Measurements from ENCODE around the gene EZH2. TPM values are rescaled to one million over a fixed set of nuclear protein-coding genes. Genes with fewer than 3 reads are reported as not detected.

Gene EZH2
- polyA plus RNA-seq, 1 donor from 2014 or later, result 67.2 TPM

DNA sequence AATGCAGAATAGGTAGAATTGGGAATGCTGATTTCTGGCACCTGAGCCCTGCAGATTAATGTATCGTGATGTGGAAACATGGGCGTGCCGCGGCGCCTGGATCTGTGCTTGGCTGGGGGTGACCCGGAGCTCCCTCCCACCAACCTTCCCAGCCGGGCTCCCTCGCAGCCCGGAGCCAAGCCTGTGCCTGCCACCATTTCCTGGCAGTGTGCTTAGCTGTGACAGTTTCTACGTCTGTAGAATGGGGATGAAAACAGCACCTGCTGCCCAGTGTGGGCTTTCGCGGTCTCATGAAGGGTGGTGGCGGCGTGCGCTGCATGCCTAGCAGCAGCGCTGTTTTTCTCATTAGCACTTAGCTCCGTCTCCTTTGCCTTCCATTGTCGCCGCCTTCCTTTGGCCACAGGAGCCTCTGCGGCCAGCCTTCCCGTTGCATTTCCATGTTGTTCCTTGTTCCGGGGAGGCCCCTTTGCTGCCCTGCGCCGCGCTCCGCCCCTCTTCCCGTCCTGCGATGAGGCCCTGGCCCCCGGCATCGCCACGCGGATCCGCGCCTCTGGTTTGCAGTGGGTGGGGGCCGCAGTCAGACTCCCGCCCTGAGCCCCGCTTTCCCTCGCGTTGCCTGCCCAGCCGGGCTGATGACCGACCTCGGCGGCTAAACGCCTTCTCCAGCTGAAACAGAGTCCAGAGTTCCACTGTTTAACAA lies 101.2 kb downstream of the EZH2 start:
- Histone ChIP-seq H3K4me2 (ENCODE audit: low read length) (no peak overlapping the region), H3K9ac (ENCODE audit: low read length) (no peak overlapping the region), H2AFZ (ENCODE audit: low read depth, low read length) (no peak overlapping the region), H3F3A (ENCODE audit: insufficient read depth, low read length, poor library complexity, severe bottlenecking) (no peaks in the 10 kb centered on the region), H3K27ac (ENCODE audit: low read length) (no peak overlapping the region), H3K9me2 (ENCODE audit: insufficient read depth, low read length) (no peaks in the 10 kb centered on the region), H3K27me3 (ENCODE audit: insufficient read depth, low read depth, low read length) (no peaks in the 10 kb centered on the region), H3K4me3 (ENCODE audit: low read length) (no peak overlapping the region), H3K79me2 (replicated peaks; ENCODE audit: insufficient read depth, low read length) (no peaks in the 10 kb centered on the region), H4K20me1 (ENCODE audit: insufficient read depth) (no peaks in the 10 kb centered on the region), H3K9me3 (ENCODE audit: low read length) (no peaks in the 10 kb centered on the region), H3K36me3 (ENCODE audit: insufficient read depth, low read length) (peaks cover 12% of the 10 kb centered on the region)
- TF ChIP-seq, protein P1, sequence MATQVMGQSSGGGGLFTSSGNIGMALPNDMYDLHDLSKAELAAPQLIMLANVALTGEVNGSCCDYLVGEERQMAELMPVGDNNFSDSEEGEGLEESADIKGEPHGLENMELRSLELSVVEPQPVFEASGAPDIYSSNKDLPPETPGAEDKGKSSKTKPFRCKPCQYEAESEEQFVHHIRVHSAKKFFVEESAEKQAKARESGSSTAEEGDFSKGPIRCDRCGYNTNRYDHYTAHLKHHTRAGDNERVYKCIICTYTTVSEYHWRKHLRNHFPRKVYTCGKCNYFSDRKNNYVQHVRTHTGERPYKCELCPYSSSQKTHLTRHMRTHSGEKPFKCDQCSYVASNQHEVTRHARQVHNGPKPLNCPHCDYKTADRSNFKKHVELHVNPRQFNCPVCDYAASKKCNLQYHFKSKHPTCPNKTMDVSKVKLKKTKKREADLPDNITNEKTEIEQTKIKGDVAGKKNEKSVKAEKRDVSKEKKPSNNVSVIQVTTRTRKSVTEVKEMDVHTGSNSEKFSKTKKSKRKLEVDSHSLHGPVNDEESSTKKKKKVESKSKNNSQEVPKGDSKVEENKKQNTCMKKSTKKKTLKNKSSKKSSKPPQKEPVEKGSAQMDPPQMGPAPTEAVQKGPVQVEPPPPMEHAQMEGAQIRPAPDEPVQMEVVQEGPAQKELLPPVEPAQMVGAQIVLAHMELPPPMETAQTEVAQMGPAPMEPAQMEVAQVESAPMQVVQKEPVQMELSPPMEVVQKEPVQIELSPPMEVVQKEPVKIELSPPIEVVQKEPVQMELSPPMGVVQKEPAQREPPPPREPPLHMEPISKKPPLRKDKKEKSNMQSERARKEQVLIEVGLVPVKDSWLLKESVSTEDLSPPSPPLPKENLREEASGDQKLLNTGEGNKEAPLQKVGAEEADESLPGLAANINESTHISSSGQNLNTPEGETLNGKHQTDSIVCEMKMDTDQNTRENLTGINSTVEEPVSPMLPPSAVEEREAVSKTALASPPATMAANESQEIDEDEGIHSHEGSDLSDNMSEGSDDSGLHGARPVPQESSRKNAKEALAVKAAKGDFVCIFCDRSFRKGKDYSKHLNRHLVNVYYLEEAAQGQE (IDR thresholded peaks at IDR 0.05; ENCODE audit: borderline replicate concordance), result no peak
- TF ChIP-seq CTCF (IDR thresholded peaks at IDR 0.05; ENCODE audit: poor library complexity, severe bottlenecking), result no peak
- TF ChIP-seq RAD21 (conservative IDR thresholded peaks at IDR 0.05), result no peak
- no peak for TF ChIP-seq EP300 (conservative IDR thresholded peaks at IDR 0.05; ENCODE audit: poor library complexity, severe bottlenecking)

DNA sequence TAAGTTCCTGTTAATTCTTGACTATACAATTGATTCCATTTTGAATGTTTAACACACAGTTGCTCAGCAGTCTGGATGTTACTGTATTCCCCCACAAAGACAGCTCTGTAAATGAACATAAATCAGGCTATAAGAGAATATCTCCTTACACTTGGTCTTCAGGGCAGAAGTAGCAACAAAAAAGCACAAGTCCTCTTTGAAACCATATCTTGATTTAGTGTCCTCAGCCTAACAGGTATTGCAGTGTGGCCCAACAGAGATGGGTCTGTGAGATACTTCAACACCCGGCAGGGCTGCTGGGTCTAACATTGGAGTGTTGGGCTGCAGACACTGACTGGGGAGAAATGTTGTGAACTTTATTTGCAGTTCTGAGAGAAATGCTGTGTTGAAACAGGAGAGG lies 109.6 kb downstream of the EZH2 start:
- peaks cover 20% of the 10 kb centered on the region for H3K36me3 ChIP-seq (ENCODE audit: insufficient read depth, low read length)
- peaks cover 5% of the 10 kb centered on the region for H3F3A ChIP-seq (ENCODE audit: insufficient read depth, low read length, poor library complexity, severe bottlenecking)
- H4K20me1 ChIP-seq (ENCODE audit: insufficient read depth), result no peaks in the 10 kb centered on the region
- no peak overlapping the region for H3K4me2 ChIP-seq (ENCODE audit: low read length)
- no peaks in the 10 kb centered on the region for H3K79me2 ChIP-seq (replicated peaks; ENCODE audit: insufficient read depth, low read length)
- no peak overlapping the region for H2AFZ ChIP-seq (ENCODE audit: low read depth, low read length)
- H3K9me2 ChIP-seq (ENCODE audit: insufficient read depth, low read length), result no peaks in the 10 kb centered on the region
- no peak overlapping the region for H3K9ac ChIP-seq (ENCODE audit: low read length)
- no peaks in the 10 kb centered on the region for H3K9me3 ChIP-seq (ENCODE audit: low read length)
- H3K27ac ChIP-seq (ENCODE audit: low read length), result no peak overlapping the region
- H3K27me3 ChIP-seq (ENCODE audit: insufficient read depth, low read depth, low read length), result no peaks in the 10 kb centered on the region
- TF ChIP-seq CTCF (IDR thresholded peaks at IDR 0.05; ENCODE audit: poor library complexity, severe bottlenecking) (no peak), RAD21 (conservative IDR thresholded peaks at IDR 0.05) (no peak), EZH2 (IDR thresholded peaks at IDR 0.05; ENCODE audit: borderline replicate concordance, insufficient read depth, low read length, poor library complexity, severe bottlenecking) (no peak), POLR2AphosphoS5 (IDR thresholded peaks at IDR 0.05) (no peak), SMC3 (conservative IDR thresholded peaks at IDR 0.05; ENCODE audit: poor library complexity) (no peak), TAF1 (IDR thresholded peaks at IDR 0.05; ENCODE audit: low read depth) (no peak), MXI1 (conservative IDR thresholded peaks at IDR 0.05; ENCODE audit: poor library complexity, severe bottlenecking) (no peak), EP300 (conservative IDR thresholded peaks at IDR 0.05; ENCODE audit: poor library complexity, severe bottlenecking) (no peak)
- TF ChIP-seq, protein P1 (IDR thresholded peaks at IDR 0.05; ENCODE audit: borderline replicate concordance), result no peak
- H3K4me3 ChIP-seq (ENCODE audit: low read length), result no peak overlapping the region

Measured in neural cell (in vitro differentiated cells).